ENCODE measurements around the gene PRRC2B. TPM values are rescaled to one million over a fixed set of nuclear protein-coding genes. Genes with fewer than 3 reads are reported as not detected.

PRRC2B gene
- total and polyA plus RNA-seq, 2 of the 8 experiments (the other 6 are each of a cell fraction or from before 2014, with no cell fraction given): 37.3 to 249 TPM

- WGBS, 2 experiments (ENCODE audit: extremely low coverage in 1 of 2, insufficient coverage in 1 of 2, insufficient read length in 1 of 2, insufficient replicate concordance in 2 of 2, low coverage in 1 of 2, low lambda C conversion rate in 2 of 2, missing lambda C conversion rate in 1 of 2): 89% methylated on average over 8 of the region's 8 CpGs; no CpG with 5 or more reads in 1 of the 2 experiments
- no peak overlapping the region for H3K14ac ChIP-seq (ENCODE audit: insufficient read length)
- no peak overlapping the region for H2BK20ac ChIP-seq (ENCODE audit: low read length)
- H3K23ac ChIP-seq (ENCODE audit: insufficient read length): no peak overlapping the region
- H3K23me2 ChIP-seq (ENCODE audit: low read depth, low read length): no peaks in the 10 kb centered on the region; the same call in 1 of the 2 replicates
- no peaks in the 10 kb centered on the region for H3K79me1 ChIP-seq (ENCODE audit: low read depth, low read length)
- no peak overlapping the region for H3K4me3 ChIP-seq (ENCODE audit: extremely low read depth in 1 of 4, insufficient read depth in 2 of 4, low read depth in 3 of 4, low read length in 4 of 4)
- H3K9ac ChIP-seq (replicated peaks in 1 of 4; ENCODE audit: extremely low read depth in 1 of 4, low read depth in 3 of 4, low read length in 3 of 4): no peak overlapping the region
- TF ChIP-seq, protein P1, sequence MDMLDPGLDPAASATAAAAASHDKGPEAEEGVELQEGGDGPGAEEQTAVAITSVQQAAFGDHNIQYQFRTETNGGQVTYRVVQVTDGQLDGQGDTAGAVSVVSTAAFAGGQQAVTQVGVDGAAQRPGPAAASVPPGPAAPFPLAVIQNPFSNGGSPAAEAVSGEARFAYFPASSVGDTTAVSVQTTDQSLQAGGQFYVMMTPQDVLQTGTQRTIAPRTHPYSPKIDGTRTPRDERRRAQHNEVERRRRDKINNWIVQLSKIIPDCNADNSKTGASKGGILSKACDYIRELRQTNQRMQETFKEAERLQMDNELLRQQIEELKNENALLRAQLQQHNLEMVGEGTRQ (IDR thresholded peaks at IDR 0.05; ENCODE audit: low read length): no peak
- TF ChIP-seq CTBP2 (IDR thresholded peaks at IDR 0.05; ENCODE audit: borderline replicate concordance, insufficient read depth, insufficient read length, low read length): no peak
- no peak for TF ChIP-seq CBX5 (IDR thresholded peaks at IDR 0.05; ENCODE audit: low read depth, low read length)
- no peak for TF ChIP-seq CHD1 (IDR thresholded peaks at IDR 0.05; ENCODE audit: low read depth, low read length)
- no peak for TF ChIP-seq MAFK (IDR thresholded peaks at IDR 0.05; ENCODE audit: low read depth, low read length)
- H2BK15ac ChIP-seq (ENCODE audit: low read length): no peak overlapping the region
- H4K20me1 ChIP-seq (replicated peaks in 1 of 2; ENCODE audit: control insufficient read depth in 1 of 2, insufficient read depth in 2 of 2, low read length in 2 of 2): no peaks in the 10 kb centered on the region
- no peak overlapping the region; the same call in 1 of the 2 replicates for H3K18ac ChIP-seq (ENCODE audit: extremely low read depth, low read length)
- DNase-seq (ENCODE audit: low read depth in 1 of 2, low spot score in 2 of 2): no peak
- ChIA-PET POLR2A (ENCODE audit: partially characterized antibody) (interaction anchor here (0.7 to 1.4 kb wide), 5 partner anchors 11 to 141 kb away, joined by 3 to 6 read pairs (median 3); partner anchors contain the start of gene POMT1), CTCF (ENCODE audit: partially characterized antibody) (interaction anchor here (0.7 to 1.9 kb wide), 6 partner anchors 8 to 117 kb away, joined by 3 to 11 read pairs (median 3); no protein-coding TSS in a partner anchor)
- no peaks in the 10 kb centered on the region for H3K79me2 ChIP-seq (ENCODE audit: control insufficient read depth in 1 of 2, insufficient read depth in 2 of 2, low read length in 2 of 2)
- no peak overlapping the region for H4K5ac ChIP-seq (ENCODE audit: insufficient read length, low read depth, low read length)
- H4K8ac ChIP-seq (ENCODE audit: extremely low read depth, insufficient read depth, low read length): no peak overlapping the region
- H3K27me3 ChIP-seq (replicated peaks in 1 of 4; ENCODE audit: control insufficient read depth in 3 of 4, extremely low read depth in 1 of 4, insufficient read depth in 3 of 4, low read length in 3 of 4): no peaks in the 10 kb centered on the region
- H3K27ac ChIP-seq (ENCODE audit: low read depth, low read length): no peak overlapping the region
- no peak overlapping the region for H2AFZ ChIP-seq (ENCODE audit: low read length)
- H2BK12ac ChIP-seq (ENCODE audit: low read depth, low read length): no peak overlapping the region
- H3K4ac ChIP-seq (replicated peaks; ENCODE audit: insufficient read length, low read depth, low read length): no peak overlapping the region
- 0 out of 2 replicates have a peak overlapping the region, but pooled peaks have one; percentile 5 for H2AK5ac ChIP-seq (ENCODE audit: low read depth, low read length)
- H2BK5ac ChIP-seq (ENCODE audit: low read depth, low read length): peak overlapping the region; percentile 44; the same call in 1 of the 2 replicates
- H4K91ac ChIP-seq (replicated peaks; ENCODE audit: insufficient read length, low read length): no peak overlapping the region
- no peak for FAIRE-seq
- no peak overlapping the region for H3K4me2 ChIP-seq (ENCODE audit: insufficient read depth in 1 of 2, low read depth in 2 of 2, low read length in 2 of 2)
- no peak overlapping the region for H3K56ac ChIP-seq (replicated peaks; ENCODE audit: insufficient read length, low read depth, low read length)
- H3K36me3 ChIP-seq (ENCODE audit: control insufficient read depth in 2 of 4, insufficient read depth in 4 of 4, low read length in 3 of 4): no peaks in the 10 kb centered on the region
- H2BK120ac ChIP-seq (replicated peaks; ENCODE audit: low read depth, low read length): no peak overlapping the region
- peaks cover 2 to 13% (median 10%) of the 10 kb centered on the region in 4 experiments for H3K4me1 ChIP-seq (replicated peaks in 1 of 4; ENCODE audit: control insufficient read depth in 3 of 4, insufficient read depth in 4 of 4, low read length in 3 of 4)
- no peaks in the 10 kb centered on the region for H3K9me3 ChIP-seq (ENCODE audit: insufficient read depth in 2 of 2, low read depth in 1 of 2, low read length in 1 of 2)
These were observed 32.6 kb upstream of the PRRC2B start for GRCh38 chr9:131361202-131361833.

Data from H1 (cell line).